GM18517 (cell line): ENCODE measurements around the gene DEF6.
A peak's percentile ranks its signal among the peaks of the same experiment; 100 is the strongest.

Experiments used
- ATAC-seq: cut with Tn5 transposase; IDR thresholded peaks from one replicate; pipeline ENCODE4 v1.9.1; 2021; ENCODE audit warnings: mild to moderate bottlenecking, moderate library complexity; ENCODE audit not compliant: unreplicated experiment

DEF6 gene

GRCh38 chr6:35342258-35343091 is 44.9 kb downstream of the DEF6 start, which contains the start of gene PPARD:
Gene PPARD (plus strand): TSS chr6:35342558. CDS start chr6:35411088, 68,530 bp downstream.
- peak; percentile 88 for ATAC-seq

GRCh38 chr6:35343092-35343834 is 45.6 kb downstream of the DEF6 start:
- ATAC-seq, result no peak

- no peak for ATAC-seq
Measured at GRCh38 chr6:35343835-35344550, 46.4 kb downstream of the DEF6 start.

- ATAC-seq, result no peak
Measured at GRCh38 chr6:35351422-35351821, 53.8 kb downstream of the DEF6 start.

GRCh38 chr6:35352735-35353134 is 55.1 kb downstream of the DEF6 start:
- ATAC-seq, result no peak

- no peak for ATAC-seq
Measured at GRCh38 chr6:35354361-35355135, 56.9 kb downstream of the DEF6 start.

GRCh38 chr6:35356391-35356790 is 58.8 kb downstream of the DEF6 start:
- ATAC-seq, result no peak

- ATAC-seq, result no peak
Measured at GRCh38 chr6:35357677-35358076, 60.1 kb downstream of the DEF6 start.

- no peak for ATAC-seq
Measured at GRCh38 chr6:35358086-35358485, 60.5 kb downstream of the DEF6 start.

GRCh38 chr6:35359346-35359743 is 61.7 kb downstream of the DEF6 start:
- ATAC-seq, result no peak

GRCh38 chr6:35359744-35360348 is 62.2 kb downstream of the DEF6 start:
- no peak for ATAC-seq

- ATAC-seq, result no peak
Measured at GRCh38 chr6:35360349-35361138, 62.9 kb downstream of the DEF6 start.

GRCh38 chr6:35362200-35362599 is 64.6 kb downstream of the DEF6 start:
- ATAC-seq, result no peak

- no peak for ATAC-seq
Measured at GRCh38 chr6:35363293-35363750, 65.7 kb downstream of the DEF6 start.

- no peak for ATAC-seq
Measured at GRCh38 chr6:35365594-35366203, 68.1 kb downstream of the DEF6 start.

GRCh38 chr6:35366204-35366596 is 68.6 kb downstream of the DEF6 start:
- ATAC-seq, result no peak

- ATAC-seq, result no peak
Measured at GRCh38 chr6:35367646-35368037, 70.0 kb downstream of the DEF6 start.

GRCh38 chr6:35368038-35368887 is 70.6 kb downstream of the DEF6 start:
- ATAC-seq, result no peak
